KMS-11 (cell line): ENCODE results near the gene AP5Z1.

Experiments
- H2AFZ ChIP-seq: fragments of 200-600 bp; sonication (generic); 2 replicates; pipeline ENCODE4 v1.6.1; 2016; ENCODE audit warnings: antibody characterized with exemption, mixed run types, low read depth
- H3K27ac ChIP-seq: fragments of 200-600 bp; sonication (generic); 2 replicates; pipeline ENCODE4 v1.6.1; 2016; ENCODE audit warnings: mild to moderate bottlenecking, mixed run types
- H3K27me3 ChIP-seq: fragments of 200-600 bp; sonication (generic); 2 replicates; pipeline ENCODE4 v1.6.1; 2017; ENCODE audit warnings: mild to moderate bottlenecking, low read depth, mixed run types, moderate library complexity; ENCODE audit not compliant: insufficient read depth
- H3K36me3 ChIP-seq: fragments of 200-600 bp; sonication (generic); 2 replicates; pipeline ENCODE4 v1.6.1; 2017; ENCODE audit warnings: mild to moderate bottlenecking, mixed run types; ENCODE audit not compliant: insufficient read depth
- H3K4me1 ChIP-seq: fragments of 200-600 bp; sonication (generic); 2 replicates; pipeline ENCODE4 v1.6.1; 2016; ENCODE audit warnings: mild to moderate bottlenecking, low read depth, mixed run types; ENCODE audit not compliant: poor library complexity, severe bottlenecking
- H3K4me2 ChIP-seq: fragments of 200-600 bp; sonication (generic); 2 replicates; pipeline ENCODE4 v1.7.0; 2016; ENCODE audit warnings: mild to moderate bottlenecking, mixed run types
- H3K4me3 ChIP-seq: fragments of 200-600 bp; sonication (generic); IDR thresholded peaks from 2 replicates; pipeline ENCODE4 v1.6.1; 2017; ENCODE audit warnings: low read depth, low read length, mixed read lengths; ENCODE audit not compliant: insufficient read depth
- H3K79me2 ChIP-seq: fragments of 200-600 bp; sonication (generic); 2 replicates; pipeline ENCODE4 v1.6.1; 2016; ENCODE audit warnings: low read depth, mixed run types; ENCODE audit not compliant: insufficient read depth
- H3K9ac ChIP-seq: fragments of 200-600 bp; sonication (generic); 2 replicates; pipeline ENCODE4 v1.6.1; 2016; ENCODE audit warnings: mild to moderate bottlenecking, mixed run types
- H4K20me1 ChIP-seq: fragments of 200-600 bp; sonication (generic); 2 replicates; pipeline ENCODE4 v1.6.1; 2016; ENCODE audit warnings: mild to moderate bottlenecking, mixed run types; ENCODE audit not compliant: insufficient read depth
- TF ChIP-seq, protein P1 (sequence below): fragments of 200-600 bp; sonication (generic); conservative IDR thresholded peaks from 2 replicates; pipeline ENCODE4 v1.6.1; 2017; ENCODE audit warnings: low read depth, mild to moderate bottlenecking, antibody characterized with exemption, low read length, moderate library complexity, mixed read lengths

The AP5Z1 gene

DNA sequence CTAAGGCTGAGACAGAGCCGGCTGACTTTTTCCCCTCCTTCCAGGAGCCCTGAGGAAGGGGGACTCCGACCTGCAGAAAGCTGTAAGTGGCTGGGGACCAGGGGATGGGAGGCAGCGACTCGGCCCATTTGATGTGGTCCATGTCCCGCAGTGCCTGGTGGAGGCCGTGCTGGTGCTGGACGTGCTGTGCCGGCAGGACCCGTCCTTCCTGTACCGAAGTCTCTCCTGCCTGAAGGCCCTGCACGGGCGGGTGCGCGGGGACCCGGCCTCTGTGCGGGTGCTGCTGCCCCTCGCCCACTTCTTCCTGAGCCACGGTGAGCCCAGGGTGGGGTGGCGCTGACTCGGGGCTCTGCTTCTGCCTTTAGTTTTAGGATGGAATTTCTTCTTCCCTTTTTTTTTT is 9.9 kb downstream of the AP5Z1 start:
- Histone ChIP-seq H3K4me3 (no peak overlapping the region), H3K4me2 (no peak overlapping the region), H3K4me1 (no peaks in the 10 kb centered on the region), H3K36me3 (peaks cover 6% of the 10 kb centered on the region; the same call in 1 of the 2 replicates), H3K27ac (no peak overlapping the region), H3K27me3 (no peaks in the 10 kb centered on the region), H3K9ac (no peak overlapping the region), H2AFZ (no peak overlapping the region), H3K79me2 (no peaks in the 10 kb centered on the region), H4K20me1 (no peaks in the 10 kb centered on the region)
- TF ChIP-seq, protein P1, sequence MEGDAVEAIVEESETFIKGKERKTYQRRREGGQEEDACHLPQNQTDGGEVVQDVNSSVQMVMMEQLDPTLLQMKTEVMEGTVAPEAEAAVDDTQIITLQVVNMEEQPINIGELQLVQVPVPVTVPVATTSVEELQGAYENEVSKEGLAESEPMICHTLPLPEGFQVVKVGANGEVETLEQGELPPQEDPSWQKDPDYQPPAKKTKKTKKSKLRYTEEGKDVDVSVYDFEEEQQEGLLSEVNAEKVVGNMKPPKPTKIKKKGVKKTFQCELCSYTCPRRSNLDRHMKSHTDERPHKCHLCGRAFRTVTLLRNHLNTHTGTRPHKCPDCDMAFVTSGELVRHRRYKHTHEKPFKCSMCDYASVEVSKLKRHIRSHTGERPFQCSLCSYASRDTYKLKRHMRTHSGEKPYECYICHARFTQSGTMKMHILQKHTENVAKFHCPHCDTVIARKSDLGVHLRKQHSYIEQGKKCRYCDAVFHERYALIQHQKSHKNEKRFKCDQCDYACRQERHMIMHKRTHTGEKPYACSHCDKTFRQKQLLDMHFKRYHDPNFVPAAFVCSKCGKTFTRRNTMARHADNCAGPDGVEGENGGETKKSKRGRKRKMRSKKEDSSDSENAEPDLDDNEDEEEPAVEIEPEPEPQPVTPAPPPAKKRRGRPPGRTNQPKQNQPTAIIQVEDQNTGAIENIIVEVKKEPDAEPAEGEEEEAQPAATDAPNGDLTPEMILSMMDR = no peak

DNA sequence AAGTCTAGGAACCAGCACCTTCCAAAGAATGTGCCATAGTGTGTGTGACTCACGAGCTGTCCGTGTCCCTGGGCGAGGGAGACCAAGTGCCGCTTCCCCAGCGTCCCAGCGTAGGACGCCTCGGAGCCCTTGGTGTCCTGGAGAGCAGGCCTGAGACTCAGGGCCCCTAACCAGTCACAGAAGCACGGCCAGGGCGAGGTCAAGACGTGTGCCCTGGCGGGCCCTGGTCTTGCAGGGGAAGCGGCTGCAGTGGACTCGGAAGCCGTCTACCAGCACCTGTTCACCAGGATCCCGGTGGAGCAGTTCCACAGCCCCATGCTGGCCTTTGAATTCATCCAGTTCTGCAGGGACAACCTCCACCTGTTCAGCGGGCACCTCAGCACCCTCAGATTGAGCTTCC is 10.6 kb downstream of the AP5Z1 start:
- Histone ChIP-seq H3K4me1 (no peaks in the 10 kb centered on the region), H3K27ac (no peak overlapping the region), H3K4me2 (no peak overlapping the region), H4K20me1 (no peaks in the 10 kb centered on the region), H2AFZ (no peak overlapping the region), H3K4me3 (no peak overlapping the region), H3K27me3 (no peaks in the 10 kb centered on the region), H3K79me2 (no peaks in the 10 kb centered on the region), H3K9ac (no peak overlapping the region), H3K36me3 (peaks cover 6% of the 10 kb centered on the region; the same call in 1 of the 2 replicates)
- TF ChIP-seq, protein P1 = no peak

DNA sequence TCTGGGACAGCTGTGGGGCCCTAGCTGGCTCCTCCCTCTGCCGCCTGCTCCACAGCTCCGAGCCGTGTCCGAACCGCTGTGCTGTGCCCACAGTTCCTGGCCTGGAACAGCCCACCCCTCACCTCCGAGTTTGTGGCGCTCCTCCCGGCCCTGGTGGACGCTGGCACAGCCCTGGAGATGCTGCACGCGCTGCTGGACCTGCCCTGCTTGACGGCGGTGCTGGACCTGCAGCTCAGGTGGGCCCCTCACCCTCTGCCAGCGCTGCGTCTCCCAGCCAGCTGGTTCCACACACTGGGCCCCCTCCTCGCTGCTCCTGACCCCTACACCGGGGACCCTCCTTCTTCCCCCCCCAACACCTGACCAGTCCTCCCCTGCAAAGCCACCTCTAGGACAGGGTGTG is 12.1 kb downstream of the AP5Z1 start:
- no peak overlapping the region for H2AFZ ChIP-seq
- H3K27me3 ChIP-seq = no peaks in the 10 kb centered on the region
- no peaks in the 10 kb centered on the region for H4K20me1 ChIP-seq
- H3K4me1 ChIP-seq = no peaks in the 10 kb centered on the region
- no peak overlapping the region for H3K4me3 ChIP-seq
- H3K36me3 ChIP-seq = no peaks in the 10 kb centered on the region
- no peak overlapping the region for H3K27ac ChIP-seq
- TF ChIP-seq, protein P1 = no peak
- no peak overlapping the region for H3K9ac ChIP-seq
- no peaks in the 10 kb centered on the region for H3K79me2 ChIP-seq
- H3K4me2 ChIP-seq = no peak overlapping the region

DNA sequence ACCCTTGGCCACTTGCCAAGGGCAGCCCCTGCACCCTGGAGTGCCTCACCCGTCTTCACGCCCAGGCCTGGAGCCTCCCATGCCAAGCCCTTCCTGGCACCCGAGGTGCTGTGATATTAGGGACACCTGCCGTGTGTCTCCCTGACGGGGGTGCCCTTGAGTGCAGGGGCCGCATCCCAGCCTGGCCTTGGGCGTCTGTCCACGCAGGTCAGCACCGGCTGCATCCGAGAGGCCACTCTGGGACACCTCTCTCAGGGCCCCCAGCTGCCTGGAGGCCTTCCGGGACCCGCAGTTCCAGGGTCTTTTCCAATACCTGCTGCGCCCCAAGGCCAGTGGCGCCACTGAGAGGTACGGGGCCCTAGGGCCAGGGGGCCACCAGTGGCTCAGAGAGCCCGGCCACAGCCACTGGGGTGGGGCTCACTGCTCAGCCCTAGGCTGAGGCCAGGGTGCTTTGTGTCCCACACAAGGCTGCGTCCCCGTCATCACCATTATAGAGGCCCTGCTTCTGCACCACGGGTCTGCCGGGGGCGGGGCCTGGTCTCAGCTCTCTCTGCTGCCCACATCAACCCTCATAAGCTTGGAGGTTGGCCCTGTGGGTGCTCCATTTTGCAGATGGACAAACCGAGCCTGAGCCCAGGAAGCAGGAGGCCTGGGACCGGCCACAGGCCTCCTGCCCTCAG is 12.7 kb downstream of the AP5Z1 start:
- Histone ChIP-seq H3K79me2 (no peaks in the 10 kb centered on the region), H3K4me3 (no peak overlapping the region), H3K27ac (no peak overlapping the region), H3K27me3 (no peaks in the 10 kb centered on the region), H3K4me2 (no peak overlapping the region), H4K20me1 (no peaks in the 10 kb centered on the region), H3K9ac (no peak overlapping the region), H3K36me3 (no peaks in the 10 kb centered on the region), H2AFZ (no peak overlapping the region), H3K4me1 (no peaks in the 10 kb centered on the region)
- TF ChIP-seq, protein P1 = no peak
